T1000 (cell line): Measurements from ENCODE around the gene GPR162.

ENCODE experiments used
- DNase-seq: peaks from one replicate; lab custom pipeline; 2025; ENCODE audit warnings: mixed read lengths; lab: John Stamatoyannopoulos, UW

Gene GPR162

GRCh38 chr12:6834873-6835272 is 13.3 kb downstream of the GPR162 start:
- DNase-seq = no peak

- no peak for DNase-seq
Observed at GRCh38 chr12:6836851-6837250, 15.2 kb downstream of the GPR162 start.

DNA sequence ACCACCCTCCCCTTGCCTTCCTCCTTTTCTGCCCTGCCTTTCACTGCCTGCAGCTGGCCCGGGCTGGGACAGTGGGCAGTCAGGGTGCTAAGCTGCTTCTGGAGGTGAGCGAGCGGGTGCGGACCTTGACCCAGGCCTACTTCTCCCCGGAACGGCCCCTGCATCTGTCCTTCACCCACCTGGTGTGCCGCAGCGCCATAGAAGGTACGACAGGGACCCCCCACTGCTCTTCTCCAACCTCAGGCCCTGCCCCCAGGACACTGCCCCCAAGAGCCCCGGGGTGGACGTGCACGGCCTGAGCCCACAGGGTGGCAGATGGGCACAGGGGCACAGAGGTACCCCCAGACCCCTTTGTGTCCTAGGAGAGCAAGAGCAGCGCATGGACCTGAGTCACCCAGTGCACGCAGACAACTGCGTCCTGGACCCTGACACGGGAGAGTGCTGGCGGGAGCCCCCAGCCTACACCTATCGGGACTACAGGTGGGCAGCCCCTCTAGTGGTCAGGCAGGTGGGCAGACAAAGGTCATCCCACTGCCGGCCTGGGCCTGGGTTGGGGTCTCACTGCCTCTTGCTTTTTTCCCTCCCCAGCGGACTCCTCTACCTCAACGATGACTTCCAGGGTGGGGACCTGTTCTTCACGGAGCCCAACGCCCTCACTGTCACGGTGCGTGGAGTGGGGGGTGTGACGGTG is 15.9 kb downstream of the GPR162 start:
- DNase-seq = no peak

DNA sequence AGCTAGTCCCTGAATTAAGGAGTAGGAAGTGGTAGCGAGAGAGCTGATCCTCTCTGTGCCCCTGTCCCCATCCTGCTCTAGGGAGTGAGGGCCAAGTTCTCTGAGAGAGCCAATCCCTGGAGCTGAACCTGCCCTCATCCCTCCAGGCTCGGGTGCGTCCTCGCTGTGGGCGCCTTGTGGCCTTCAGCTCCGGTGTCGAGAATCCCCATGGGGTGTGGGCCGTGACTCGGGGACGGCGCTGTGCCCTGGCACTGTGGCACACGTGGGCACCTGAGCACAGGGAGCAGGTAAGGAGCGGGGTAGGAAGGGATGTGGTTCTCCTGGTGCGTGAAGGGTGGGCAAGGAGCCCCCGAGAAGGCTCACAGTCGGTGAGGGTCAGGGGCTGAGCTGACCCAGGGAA is 17.2 kb downstream of the GPR162 start:
- DNase-seq = no peak

DNA sequence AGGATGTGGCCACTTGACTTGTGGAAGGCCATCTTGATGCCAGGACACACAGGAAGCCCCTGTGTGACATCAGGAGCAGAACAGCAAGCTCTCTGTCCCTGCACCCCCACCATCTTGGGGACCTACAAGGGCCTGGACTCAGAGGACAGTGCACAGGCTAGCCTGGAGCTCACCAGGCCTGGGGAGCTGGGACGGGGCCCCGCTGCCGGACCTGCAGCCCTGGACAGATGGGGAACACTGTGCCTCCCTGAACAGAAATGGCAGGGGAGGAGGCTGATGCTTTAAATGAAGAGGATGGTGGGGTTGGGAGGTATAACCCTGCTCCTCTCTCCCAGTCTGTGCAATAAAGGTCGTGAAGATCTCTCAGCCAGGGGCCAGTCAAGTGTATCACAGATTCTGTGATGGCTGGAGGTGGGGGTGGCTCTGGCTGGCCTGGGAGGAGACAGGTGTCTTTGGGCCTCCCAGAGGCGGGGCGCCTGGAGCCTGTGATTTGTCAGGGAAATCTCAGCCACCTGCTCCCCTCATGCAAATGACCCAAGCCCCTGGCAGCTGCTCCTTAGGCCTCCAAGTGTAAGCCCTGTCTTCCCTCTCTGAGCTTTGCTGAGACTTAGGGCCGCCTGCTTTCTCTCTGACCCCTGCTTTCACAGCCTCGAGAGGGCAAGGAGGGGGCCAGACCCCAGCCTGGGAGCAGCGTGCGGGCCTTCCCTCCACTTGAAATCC is 18.0 kb downstream of the GPR162 start:
- no peak for DNase-seq

- no peak for DNase-seq
Observed at GRCh38 chr12:6840330-6840729, 18.7 kb downstream of the GPR162 start.

- no peak for DNase-seq
Observed at GRCh38 chr12:6840761-6841515, 19.3 kb downstream of the GPR162 start, which contains the start of gene GNB3. Gene GNB3 (plus strand): TSS chr12:6840925. CDS start chr12:6841288, 363 bp downstream.

DNA sequence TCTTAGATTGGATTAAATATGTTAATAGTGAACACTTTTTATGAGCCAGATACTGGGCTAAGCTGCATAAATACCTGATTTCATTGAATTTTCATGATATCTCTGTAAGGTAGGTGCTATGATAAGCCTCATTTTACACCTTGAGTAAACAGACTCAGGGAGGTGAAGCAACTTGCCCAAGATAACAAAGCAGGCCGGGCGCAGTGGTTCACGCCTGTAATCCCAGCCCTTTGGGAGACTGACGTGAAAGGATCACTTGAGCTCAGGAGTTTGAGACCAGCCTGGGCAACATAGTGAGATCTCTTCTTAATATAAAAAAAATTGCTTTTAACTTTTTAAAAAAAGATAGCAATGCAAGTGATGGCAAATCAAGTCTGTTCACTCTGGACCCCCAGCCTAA is 20.5 kb downstream of the GPR162 start:
- DNase-seq = no peak

DNA sequence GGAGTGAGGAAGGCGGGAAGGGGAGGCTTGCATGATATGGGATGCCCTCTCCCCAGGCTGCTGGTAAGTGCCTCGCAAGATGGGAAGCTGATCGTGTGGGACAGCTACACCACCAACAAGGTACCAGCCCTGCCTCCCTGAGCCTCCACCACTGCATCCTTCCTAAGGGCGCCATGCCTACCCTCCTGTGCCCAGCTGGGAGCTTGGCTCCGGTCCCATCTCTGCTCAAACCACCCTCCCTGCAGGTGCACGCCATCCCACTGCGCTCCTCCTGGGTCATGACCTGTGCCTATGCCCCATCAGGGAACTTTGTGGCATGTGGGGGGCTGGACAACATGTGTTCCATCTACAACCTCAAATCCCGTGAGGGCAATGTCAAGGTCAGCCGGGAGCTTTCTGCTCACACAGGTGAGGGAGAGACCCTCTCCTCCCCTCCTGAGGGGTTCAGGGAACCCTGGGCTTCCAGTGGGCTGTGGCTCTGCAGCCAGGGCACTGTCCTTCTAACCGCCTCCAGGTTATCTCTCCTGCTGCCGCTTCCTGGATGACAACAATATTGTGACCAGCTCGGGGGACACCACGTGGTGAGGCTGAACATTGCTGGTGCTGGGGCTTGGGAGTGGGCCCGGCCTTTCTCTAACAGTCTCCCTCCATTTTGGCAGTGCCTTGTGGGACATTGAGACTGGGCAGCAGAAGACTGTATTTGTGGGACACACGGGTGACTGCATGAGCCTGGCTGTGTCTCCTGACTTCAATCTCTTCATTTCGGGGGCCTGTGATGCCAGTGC is 21.7 kb downstream of the GPR162 start:
- DNase-seq = no peak

GRCh38 chr12:6845395-6845794 is 23.8 kb downstream of the GPR162 start:
- DNase-seq = no peak

DNA sequence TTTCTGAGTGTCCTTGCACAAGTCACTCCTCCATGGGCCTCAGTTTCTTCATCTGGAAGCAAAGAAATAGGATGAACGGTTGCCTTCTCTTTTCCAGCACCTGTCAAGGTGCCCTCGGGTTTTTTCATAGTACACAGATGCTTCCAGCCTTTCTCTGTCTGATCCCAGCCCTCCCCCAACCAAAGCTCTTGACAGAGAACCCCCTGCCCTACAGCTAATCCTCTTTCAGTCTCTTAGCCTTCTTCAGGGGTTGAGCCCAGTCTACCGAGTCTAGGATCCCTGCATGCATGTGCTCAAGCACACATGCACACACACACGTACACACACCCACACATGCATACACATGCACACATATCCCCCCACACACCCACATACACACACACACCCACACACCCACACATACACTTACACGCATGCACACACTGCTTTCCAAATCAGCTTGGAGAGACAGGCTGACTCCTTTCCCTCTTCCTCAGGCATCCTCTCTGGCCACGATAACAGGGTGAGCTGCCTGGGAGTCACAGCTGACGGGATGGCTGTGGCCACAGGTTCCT is 24.8 kb downstream of the GPR162 start:
- no peak for DNase-seq

DNA sequence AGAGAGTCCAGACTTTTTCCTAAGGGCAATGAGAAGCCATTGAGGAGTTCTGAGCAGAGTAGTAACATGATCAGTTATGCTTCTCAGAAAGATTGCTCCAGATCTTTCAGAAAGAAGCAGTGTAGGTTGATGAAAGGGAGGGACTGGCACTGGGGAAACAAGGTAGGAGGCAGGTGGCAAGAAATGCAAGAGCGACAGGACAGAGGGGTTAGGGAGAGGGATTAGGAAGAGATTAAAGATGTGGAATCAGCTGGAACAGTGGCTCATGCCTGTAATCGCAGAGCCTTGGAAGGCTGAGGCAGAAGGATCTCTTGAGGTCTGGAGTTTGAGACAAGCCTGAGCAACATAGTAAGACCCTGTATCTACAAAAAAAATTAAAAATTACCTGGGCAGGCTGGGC is 26.1 kb downstream of the GPR162 start:
- no peak for DNase-seq

- DNase-seq = no peak
Observed at GRCh38 chr12:6849427-6849826, 27.8 kb downstream of the GPR162 start.

DNA sequence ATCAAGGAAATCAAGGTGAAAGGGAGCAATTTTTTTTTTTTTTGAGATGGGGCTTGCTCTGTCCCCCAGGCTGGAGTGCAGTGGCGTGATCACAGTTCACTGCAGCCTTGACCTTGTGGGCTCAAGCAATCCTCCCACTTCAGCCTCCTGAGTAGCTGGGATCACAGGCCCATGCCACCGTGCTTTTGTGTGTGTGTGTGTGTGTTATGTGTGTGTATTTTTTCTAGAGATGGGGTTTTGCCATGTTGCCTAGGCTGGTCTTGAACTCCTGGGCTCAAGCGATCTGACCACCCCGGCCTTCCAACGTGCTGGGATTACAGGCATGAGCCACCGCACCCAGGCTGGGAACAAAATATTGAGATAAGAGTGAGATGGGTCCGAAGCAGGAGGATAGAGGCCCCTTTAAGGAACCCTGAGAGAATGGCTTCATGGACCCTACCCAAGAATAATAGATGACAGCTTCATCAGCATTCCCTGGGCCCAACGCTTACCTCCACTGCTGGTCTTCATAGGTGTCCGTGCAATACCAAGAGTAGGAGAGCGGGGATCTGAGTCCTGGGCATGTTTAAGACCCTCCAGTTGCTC is 28.4 kb downstream of the GPR162 start:
- DNase-seq = no peak

- no peak for DNase-seq
Observed at GRCh38 chr12:6850796-6851152, 29.2 kb downstream of the GPR162 start.

DNA sequence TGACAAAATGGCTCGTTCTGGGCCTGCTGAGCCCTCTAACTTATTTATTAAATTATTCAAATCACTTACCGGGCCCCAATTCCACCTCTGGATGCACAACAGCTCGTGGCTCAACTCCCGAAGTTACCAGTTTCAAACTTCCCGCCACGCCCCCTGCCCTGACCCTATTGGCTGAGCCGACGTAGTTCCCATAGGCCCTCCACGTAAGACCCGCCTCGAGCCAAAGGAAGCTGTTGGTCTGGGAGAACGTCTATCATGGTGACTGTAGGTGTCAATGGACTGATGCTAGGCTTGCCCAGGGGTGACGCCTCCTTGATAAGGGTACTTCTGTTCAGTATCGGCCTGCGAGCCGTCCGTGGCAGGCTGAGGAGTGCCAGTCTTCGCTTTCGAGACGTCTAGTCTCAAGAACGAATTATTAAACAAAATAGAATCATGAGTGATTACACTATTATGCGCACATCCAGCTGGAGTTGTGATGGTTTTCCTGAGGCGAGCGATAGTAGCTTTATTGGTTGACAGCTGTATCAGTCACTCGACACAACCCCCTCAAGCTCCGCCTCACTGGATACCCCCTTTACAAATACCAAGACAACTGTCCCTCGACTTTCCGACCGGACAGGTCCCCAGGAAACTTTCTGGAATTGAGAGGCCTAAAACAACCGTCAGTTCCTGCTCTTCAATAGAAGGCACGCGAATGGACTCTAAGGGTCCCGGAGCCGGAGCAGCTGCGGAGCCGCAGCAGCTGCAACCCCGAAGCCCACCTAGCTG is 29.7 kb downstream of the GPR162 start, which contains the start of gene CDCA3:
TSS of gene CDCA3 (minus strand) at position 134 of the 768 bp plus-strand sequence. CDS start 334 bp downstream, outside the sequence.
- DNase-seq = peak; percentile 82

DNA sequence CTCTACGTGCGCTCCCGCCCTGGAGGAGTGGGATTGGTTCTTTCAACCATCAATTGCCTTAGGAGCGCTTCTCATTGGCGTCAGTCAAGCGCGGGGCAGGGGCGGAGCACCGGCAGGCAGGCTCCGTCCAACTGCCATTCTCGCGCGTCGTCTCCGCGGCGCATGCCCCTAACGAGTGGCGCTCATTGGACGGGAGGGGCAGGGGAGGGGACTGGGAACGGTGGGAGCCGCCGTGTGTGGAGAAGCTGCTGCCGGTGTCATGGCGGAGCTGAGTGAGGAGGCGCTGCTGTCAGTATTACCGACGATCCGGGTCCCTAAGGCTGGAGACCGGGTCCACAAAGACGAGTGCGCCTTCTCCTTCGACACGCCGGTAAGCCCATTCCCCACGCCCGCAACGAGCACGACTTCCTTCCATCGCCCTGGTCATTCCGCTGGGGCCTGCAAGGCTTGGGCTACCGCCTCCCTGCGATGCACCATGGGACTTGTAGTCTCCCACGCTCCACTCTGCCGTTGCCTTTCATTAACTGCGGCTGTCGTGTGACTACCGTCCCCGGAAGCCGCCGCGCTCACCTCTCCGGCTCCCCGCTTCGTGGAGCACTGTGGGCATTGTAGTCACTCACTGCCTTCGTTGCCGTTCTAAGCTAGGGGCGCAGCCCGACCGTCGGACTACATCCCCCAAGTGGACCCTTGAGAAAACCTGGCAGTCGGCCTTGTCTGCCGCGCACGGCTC is 30.5 kb downstream of the GPR162 start, which contains the start of gene USP5:
TSS of gene USP5 (plus strand) at position 230 of the 730 bp plus-strand sequence. CDS start at position 260, 30 bp downstream.
- DNase-seq = peak; percentile 97

DNA sequence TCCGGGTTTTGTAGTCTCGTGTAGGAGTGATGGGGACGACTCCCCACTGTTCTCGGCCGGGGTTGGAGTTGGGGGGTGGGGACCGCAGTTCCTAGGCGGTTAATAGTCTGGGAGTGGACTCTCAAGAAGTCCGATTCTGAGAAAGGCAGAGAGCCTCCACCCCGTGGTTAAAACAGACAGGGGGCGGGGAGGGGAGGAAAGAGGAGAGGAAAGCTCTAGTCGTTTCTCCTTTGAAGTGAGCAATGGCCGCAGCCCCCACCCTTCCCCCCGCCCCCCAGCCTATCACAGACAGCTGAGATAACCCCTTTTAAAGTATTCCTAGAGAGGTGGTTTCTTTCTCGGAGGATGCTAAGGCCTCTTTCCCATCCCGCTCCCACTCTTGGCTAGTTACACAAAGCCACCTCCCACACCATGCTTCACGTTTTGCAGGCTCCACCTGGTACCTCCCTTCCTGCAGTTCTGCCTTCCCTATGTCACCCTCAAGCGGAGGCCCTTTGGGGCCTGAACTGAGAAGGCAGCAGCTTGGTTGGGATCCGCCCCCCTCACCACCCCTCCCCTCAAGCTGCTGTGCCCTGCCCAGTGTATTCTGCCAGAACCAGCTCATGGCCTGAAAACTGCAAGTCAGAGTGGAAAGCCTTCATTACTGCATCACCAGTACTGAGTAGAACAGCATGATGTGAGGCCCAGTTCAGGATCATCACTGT is 31.2 kb downstream of the GPR162 start:
- DNase-seq = peak; percentile 60

GRCh38 chr12:6853626-6854025 is 32.0 kb downstream of the GPR162 start:
- DNase-seq = no peak
